HG02623 (cell line): ENCODE results near the gene ISX.
"Not testable (repeated sequence)": the region's sequence is repeated elsewhere in the genome, so short reads cannot be mapped to it uniquely, and the experiment has no call there.

Source experiments
- ATAC-seq: cut with Tn5 transposase; IDR thresholded peaks from one replicate; pipeline ENCODE4 v1.9.1; 2021; ENCODE audit warnings: moderate library complexity; ENCODE audit not compliant: unreplicated experiment

ISX gene

GRCh38 chr22:35065796-35066218, at the start of gene ISX:
TSS of gene ISX (plus strand) at chr22:35066158. CDS start at chr22:35067088, 930 bp downstream.
- ATAC-seq, result no peak

- ATAC-seq, result no peak
These were observed 49.0 kb upstream of the ISX start for GRCh38 chr22:35016909-35017308.

DNA sequence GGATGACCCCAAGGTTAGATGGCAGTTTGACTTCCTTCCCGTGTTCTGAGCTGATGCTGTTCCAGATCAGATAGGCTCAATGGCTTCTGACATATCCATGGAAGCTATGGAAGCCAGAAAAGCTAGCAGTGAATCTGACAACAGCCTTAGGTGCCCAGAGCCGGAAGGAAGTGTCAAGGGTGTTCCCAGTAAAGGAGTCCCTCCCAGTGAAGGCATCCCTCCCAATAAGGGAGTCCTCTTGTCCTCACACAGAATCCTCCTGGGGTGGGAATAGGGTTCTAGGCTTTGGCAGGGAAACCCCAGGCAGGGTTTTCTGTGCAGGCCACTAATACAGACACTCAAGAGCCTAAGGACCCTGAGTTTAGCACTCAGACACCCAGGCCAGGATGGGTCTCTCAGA, 47.0 kb upstream of the ISX start:
- ATAC-seq, result no peak

DNA sequence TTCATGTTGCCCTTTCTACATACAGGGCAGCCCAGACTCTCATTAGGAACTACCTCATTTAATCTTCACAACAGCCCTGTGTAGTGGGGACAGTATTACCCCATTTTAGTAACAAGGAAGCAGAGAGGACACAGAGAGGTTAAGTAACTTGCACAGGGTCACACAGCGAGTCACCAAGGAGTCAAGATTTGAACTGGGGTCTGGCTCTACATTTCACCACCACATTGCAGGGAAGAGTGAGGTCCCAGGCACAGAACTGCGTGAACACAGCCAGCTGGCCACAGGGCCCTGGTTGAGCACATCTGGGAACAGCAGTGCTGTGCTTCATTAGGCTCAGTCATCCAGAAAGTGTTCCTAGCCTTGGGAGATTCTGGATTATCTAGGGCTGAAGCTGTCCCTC, 45.4 kb upstream of the ISX start:
- ATAC-seq, result no peak

- ATAC-seq, result no peak
These were observed 44.8 kb upstream of the ISX start for GRCh38 chr22:35021161-35021560.

- ATAC-seq, result no peak
These were observed 43.7 kb upstream of the ISX start for GRCh38 chr22:35022291-35022690.

DNA sequence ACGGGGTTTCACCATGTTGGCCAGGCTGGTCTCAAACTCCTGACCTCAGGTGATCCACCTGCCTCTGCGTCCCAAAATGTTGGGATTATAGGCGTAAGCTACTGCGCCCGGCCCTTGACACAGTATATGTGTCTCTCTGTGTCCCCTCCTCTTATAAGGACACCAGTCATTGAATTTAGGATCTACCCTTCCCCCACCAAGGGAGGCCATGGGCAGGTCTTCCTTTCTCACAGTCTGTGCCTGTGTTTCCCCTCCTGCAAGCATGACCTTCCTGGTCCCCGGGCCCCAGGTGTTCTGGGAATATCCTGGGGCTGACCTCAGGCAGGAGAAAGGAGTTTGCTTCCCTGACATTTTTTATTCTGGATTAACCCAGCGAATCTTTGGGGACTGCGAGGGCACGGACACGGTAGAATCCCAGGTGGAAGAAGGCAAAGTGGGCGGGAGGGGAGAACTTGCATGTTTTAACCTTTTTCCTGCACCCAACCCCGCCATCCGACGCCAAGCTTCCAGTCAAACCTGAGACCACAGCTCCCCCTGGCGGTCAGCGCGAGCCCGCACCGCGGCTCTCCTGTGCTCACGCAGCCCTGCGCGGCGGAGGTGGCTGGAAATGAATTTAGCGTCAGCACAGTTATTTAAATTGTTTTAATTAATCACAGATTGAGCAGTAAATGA, 42.1 kb upstream of the ISX start:
- no peak for ATAC-seq

DNA sequence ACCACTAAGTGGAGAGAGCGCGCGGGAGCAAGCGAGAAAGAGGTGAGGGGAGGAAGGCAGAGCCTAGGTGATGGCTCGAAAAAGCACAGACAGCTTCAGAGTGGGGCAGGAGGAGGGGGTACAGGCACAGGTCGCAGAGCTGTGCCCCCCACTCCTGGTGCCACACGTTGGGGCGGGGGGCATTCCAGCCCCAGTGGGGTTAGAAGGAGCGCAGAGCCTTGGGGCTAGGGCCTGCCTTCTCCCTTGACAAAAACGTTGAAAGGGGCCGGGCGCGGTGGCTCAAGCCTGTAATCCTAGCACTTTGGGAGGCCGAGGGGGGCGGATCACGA, 41.6 kb upstream of the ISX start:
- no peak for ATAC-seq

- ATAC-seq, result not testable (repeated sequence)
These were observed 35.8 kb upstream of the ISX start for GRCh38 chr22:35030112-35030511.

DNA sequence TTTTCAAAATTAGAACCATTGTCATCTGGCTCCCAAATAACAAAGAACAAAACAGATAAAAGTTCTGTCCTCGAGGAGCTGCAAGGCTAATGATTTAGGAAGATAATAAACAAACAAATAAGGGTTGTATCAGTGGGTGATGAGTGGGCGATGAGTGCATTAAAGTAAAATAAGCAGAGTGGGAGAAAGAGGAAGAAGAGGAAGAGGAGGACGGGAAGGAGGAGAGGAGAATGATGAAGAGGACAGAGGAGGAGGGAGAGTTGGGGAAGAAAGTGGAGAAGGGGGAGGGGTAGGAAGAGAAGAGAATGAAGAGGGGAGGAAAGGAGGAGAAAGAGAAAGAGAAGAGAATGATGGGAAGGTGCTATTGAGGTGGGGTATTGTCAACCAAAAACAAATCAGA, 33.4 kb upstream of the ISX start:
- ATAC-seq, result no peak

- ATAC-seq, result no peak
These were observed 32.2 kb upstream of the ISX start for GRCh38 chr22:35033635-35034296.

- no peak for ATAC-seq
These were observed 31.0 kb upstream of the ISX start for GRCh38 chr22:35034963-35035362.

DNA sequence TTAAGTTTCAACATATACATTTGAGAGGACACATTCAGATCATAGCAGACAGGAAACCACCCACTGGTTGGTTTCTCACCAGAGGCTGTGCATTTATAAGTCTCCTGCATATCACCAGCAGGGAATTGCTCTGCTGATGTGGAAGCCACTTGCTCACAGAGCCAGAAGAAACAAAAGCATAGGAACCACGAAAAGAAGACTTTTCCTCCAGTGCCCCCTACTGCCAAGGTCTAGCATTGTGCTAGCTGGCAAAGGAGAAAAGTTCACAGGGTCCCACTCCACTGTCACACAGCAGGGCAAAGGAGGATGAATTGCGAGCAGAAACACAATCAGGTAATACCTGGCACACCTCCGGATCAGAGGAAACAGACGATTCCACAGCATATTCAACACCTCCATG, 28.9 kb upstream of the ISX start:
- ATAC-seq, result no peak

DNA sequence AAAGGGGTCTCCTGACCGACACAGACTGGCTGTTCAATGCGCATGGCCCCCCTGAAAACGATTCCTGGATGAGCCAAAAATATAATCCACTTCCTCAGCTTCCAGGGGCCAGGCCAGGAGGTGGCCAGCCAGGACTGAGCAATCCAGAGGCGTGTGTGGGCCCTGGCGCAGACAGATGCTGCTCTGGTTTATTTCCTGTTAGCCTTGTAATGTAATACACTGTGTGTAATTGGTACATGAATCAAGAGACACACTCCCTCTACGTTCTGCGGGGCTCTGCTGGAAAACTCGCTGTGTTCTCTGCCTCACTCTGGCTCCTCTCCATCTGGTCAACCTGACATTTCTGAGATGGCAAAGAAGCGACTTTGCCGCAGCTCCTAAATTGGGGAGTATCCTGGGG, 26.3 kb upstream of the ISX start:
- ATAC-seq, result no peak

- no peak for ATAC-seq
These were observed 22.6 kb upstream of the ISX start for GRCh38 chr22:35043252-35043933.

DNA sequence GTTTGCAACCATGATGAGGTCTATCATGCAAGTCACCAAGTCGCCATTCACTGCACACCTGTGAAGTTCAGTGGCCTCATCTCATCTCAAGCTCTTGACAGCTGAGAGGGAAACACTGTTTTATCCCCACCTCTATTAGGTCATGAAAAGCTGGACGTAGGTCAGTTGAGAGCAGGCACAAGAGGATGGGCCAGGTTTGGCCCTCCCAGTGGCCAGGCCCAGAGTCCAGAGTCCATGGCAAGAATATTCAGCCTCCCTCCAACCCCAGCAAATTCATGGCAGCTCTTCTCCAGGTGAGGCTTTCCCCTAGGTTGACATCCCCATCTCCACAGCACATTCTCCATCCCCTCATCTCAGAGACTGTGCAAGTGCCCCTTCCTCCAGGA, 22.0 kb upstream of the ISX start:
- ATAC-seq, result no peak

GRCh38 chr22:35044607-35045390, 21.2 kb upstream of the ISX start:
- no peak for ATAC-seq

DNA sequence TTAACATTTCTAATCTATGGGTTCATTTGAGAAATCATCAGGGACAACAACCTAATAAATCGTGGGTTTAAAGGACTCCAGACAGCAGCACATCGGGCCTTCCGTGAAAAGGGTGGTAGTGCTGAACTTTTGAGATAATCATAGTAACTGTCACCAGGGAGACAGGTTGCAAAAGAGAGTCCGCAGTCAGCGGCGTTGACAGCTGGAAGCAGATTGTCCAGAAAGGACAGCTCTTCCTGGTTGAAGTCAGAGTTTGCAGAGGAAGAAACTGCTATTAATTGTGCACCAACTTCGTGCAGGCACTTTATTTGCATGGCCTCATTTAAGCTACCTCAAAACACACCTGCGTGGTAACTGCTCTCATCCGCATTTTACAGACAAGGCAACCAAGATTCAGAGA, 20.5 kb upstream of the ISX start:
- no peak for ATAC-seq

DNA sequence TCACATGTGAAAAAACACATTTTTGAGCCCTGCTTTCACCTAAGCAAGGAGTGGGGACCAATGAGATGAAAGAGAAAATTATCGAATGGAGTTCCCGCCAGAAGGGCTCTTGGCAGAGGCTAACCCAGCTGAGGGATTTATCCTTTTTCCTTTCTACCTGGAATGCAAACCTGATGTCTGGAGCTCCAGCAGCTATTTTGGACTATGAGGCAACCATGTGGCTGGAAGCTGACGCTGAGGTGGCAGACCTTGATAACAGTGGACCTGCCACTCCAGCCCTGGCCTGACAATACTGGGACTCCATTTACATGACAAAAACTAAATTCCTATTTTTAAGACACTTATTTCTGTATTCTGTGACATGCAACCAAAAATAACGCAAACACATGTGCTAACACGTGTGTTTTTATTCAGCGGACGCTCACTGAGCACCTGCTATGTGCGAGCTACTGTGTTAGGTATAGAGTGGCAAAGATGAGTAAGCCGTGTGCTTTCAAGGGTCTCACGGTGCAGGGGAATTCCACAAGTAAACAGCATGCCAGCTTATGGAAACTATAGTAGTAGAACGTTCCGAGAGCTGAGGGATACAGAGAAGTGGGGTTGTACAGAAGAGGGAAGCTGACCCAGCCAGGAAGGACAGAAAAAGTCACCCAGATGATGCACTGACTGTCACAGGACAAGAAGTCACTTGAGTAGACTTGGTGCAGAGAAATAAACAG, 19.1 kb upstream of the ISX start:
- ATAC-seq, result no peak

- ATAC-seq, result not testable (repeated sequence)
These were observed 15.9 kb upstream of the ISX start for GRCh38 chr22:35050038-35050437.

GRCh38 chr22:35051013-35051535, 14.9 kb upstream of the ISX start:
- ATAC-seq, result no peak
